Bronchial epithelial cell (primary cell): ENCODE measurements around the gene SQSTM1. TPM values are rescaled to one million over a fixed set of nuclear protein-coding genes. Genes with fewer than 3 reads are reported as not detected.

ENCODE experiments used
- DNase-seq: peaks from one replicate; pipeline ENCODE4 v3.0.0-alpha.2; 2010; ENCODE audit warnings: low read depth
- FAIRE-seq: peaks from 2 replicates; lab custom pipeline; 2011; peaks lifted over from hg19 to GRCh38; lab: Jason Lieb, UNC
- H3K27me3 ChIP-seq: 2 replicates; pipeline ENCODE4 v1.5.1; 2011; ENCODE audit warnings: low read length; ENCODE audit not compliant: control insufficient read depth, insufficient read depth
- H3K36me3 ChIP-seq: 2 replicates; pipeline ENCODE4 v1.5.1; 2011; ENCODE audit warnings: low read length; ENCODE audit not compliant: control insufficient read depth, insufficient read depth
- H3K4me3 ChIP-seq: 2 replicates; pipeline ENCODE4 v1.5.1; 2011; ENCODE audit warnings: mild to moderate bottlenecking, low read depth, low read length, control low read depth
- total RNA-seq: library from RNA; depleted of rRNA; stranded (reverse); fragments of >200 nt; gene quantifications from 2 replicates; pipeline ENCODE4 v1.2.1, GENCODE V29; 2014
- TF ChIP-seq, protein P1 (sequence below): IDR thresholded peaks from 2 replicates; pipeline ENCODE4 v1.5.1; 2011; ENCODE audit warnings: mild to moderate bottlenecking, moderate library complexity, low read length, control low read depth, inconsistent platforms; ENCODE audit not compliant: insufficient read depth, severe bottlenecking

The SQSTM1 gene
- total RNA-seq, 1 donor from 2014 or later = 733 TPM

GRCh38 chr5:179795863-179796833 is 24.6 kb upstream of the SQSTM1 start:
- TF ChIP-seq, protein P1, sequence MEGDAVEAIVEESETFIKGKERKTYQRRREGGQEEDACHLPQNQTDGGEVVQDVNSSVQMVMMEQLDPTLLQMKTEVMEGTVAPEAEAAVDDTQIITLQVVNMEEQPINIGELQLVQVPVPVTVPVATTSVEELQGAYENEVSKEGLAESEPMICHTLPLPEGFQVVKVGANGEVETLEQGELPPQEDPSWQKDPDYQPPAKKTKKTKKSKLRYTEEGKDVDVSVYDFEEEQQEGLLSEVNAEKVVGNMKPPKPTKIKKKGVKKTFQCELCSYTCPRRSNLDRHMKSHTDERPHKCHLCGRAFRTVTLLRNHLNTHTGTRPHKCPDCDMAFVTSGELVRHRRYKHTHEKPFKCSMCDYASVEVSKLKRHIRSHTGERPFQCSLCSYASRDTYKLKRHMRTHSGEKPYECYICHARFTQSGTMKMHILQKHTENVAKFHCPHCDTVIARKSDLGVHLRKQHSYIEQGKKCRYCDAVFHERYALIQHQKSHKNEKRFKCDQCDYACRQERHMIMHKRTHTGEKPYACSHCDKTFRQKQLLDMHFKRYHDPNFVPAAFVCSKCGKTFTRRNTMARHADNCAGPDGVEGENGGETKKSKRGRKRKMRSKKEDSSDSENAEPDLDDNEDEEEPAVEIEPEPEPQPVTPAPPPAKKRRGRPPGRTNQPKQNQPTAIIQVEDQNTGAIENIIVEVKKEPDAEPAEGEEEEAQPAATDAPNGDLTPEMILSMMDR = peak; percentile 74
- FAIRE-seq (no peak), DNase-seq (peak; percentile 52)
- H3K27me3 ChIP-seq = no peaks in the 10 kb centered on the region
- H3K36me3 ChIP-seq = peaks cover 27% of the 10 kb centered on the region
- peak overlapping the region; percentile 74 for H3K4me3 ChIP-seq

DNA sequence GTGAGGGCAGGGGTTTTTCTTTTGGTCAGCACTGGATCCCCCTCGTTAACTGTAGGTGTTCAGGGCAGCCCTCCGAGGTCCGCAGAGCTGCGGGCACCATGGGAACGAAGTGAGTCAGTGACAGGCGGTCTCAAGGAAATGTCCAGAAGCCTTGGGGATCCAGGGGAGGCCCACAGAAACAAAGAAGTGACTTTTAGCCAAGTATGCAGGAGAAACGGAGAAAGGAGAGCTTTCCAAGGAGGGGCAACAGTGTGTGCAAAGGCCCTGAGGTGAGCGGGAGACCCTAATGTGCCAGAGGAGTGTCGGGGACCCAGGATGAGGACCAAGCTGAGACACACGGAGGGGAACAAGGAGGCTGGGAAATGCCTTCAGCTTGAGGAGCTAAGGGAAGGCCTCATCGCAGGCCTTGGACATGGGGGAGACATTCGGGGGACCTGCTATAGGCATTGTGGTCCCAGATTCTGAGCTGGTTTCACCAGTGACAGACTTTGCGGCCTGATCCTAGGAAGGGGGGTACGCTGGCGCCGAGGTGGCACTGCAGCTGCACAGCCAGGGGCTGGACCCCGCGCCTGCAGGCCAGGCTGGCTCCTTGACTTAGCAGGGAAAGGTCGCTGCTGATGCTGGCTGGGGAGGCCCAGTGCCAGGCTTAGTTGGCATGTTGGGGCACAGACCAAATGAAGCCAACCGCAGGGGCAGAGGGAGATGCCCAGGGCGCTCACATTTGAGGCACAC is 23.7 kb upstream of the SQSTM1 start:
- no peak for FAIRE-seq
- no peaks in the 10 kb centered on the region for H3K27me3 ChIP-seq
- no peak for DNase-seq
- H3K4me3 ChIP-seq = no peak overlapping the region
- TF ChIP-seq, protein P1 = no peak
- H3K36me3 ChIP-seq = peaks cover 31% of the 10 kb centered on the region

- H3K4me3 ChIP-seq = no peak overlapping the region
- DNase-seq = no peak
- H3K27me3 ChIP-seq = no peaks in the 10 kb centered on the region
- peaks cover 37% of the 10 kb centered on the region for H3K36me3 ChIP-seq
- FAIRE-seq = no peak
- TF ChIP-seq, protein P1 = no peak
Measured at GRCh38 chr5:179797741-179798140, 23.0 kb upstream of the SQSTM1 start.

GRCh38 chr5:179798144-179798770 is 22.4 kb upstream of the SQSTM1 start:
- TF ChIP-seq, protein P1 = no peak
- Histone ChIP-seq H3K27me3 (no peaks in the 10 kb centered on the region), H3K4me3 (no peak overlapping the region), H3K36me3 (peaks cover 37% of the 10 kb centered on the region)
- DNase-seq (no peak), FAIRE-seq (no peak)

DNA sequence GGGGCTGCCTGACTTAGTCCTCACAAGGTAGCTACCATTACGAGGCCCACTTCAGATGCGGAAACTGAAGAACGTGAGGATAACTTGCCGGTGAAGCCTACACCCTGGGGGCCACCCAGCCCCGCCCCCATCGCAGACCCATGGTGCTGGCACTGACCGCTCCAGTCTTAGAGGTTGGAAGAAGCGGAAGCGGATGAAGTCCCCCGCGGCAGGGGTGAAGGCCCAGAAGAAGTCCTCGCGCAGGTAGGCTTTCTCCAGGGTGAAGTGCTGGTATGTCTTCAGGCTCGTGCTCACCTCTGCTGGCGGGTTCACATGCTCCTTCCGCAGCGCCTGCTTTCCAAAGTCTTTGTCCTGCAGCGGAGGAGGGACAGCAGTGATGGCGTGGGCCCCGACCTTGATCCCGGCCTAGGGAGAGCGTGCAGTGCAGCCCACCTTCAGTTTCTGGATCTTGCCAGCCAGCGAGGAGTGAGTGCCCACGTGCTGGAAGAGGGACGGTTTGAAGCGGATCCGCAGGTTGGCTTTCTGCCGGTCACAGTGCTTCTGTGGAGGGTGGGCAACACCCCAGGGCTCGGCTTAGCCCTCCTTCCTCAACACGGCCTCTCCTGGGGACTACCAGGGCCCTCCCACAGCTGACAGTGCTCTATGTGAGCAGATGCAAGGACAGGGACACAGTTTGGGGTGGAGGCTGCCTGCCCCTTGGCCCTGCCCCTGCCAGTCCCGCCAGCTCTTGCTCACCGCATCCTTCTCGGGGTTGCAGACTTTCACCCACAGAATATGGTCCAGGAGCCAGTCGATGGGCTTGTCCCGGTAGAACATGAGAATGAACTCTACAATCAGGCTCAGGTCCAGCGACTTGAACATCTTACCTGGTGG is 21.7 kb upstream of the SQSTM1 start:
- H3K36me3 ChIP-seq = peaks cover 37% of the 10 kb centered on the region
- no peak for FAIRE-seq
- H3K4me3 ChIP-seq = no peak overlapping the region
- H3K27me3 ChIP-seq = no peaks in the 10 kb centered on the region
- DNase-seq = no peak
- TF ChIP-seq, protein P1 = no peak
